GM21447 (cell line): Measurements from ENCODE around the gene ZBTB20.

Source experiments
- ATAC-seq: cut with Tn5 transposase; IDR thresholded peaks from one replicate; pipeline ENCODE4 v1.9.1; 2021; ENCODE audit not compliant: unreplicated experiment

ZBTB20 gene

DNA sequence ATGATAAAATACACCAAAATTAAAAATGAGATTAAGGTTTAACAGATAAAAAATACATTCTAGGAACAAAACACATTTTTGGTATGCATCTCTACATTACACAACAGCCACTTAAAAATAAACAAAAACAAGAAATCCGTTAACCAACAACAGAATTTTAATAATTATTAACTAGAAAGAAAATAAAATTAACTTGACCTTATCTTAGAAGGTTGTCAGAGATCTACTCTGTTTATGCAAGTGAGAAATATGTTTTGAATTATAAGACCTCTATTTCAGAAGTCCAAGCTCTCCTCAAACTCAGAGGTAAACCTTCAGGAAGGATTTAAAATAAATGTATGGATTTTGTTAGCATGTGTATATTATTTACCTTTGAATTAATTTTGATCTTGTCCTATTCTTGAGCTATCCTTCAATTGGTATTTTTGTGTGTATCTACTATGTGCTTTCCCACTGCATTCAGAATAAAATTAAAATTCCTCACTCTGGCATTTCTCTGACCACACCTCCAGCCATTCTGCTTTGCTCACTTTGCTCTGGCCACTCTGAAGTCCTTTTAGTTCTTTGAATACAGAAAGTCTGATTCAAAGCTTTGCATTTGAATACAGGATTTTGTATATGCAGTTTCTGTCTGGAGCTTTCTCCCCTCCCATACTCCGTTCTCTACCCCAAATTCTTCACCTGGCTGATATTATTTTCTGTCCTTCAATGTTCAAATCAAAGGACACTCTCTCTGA lies 352.0 kb downstream of the ZBTB20 start:
- no peak for ATAC-seq

DNA sequence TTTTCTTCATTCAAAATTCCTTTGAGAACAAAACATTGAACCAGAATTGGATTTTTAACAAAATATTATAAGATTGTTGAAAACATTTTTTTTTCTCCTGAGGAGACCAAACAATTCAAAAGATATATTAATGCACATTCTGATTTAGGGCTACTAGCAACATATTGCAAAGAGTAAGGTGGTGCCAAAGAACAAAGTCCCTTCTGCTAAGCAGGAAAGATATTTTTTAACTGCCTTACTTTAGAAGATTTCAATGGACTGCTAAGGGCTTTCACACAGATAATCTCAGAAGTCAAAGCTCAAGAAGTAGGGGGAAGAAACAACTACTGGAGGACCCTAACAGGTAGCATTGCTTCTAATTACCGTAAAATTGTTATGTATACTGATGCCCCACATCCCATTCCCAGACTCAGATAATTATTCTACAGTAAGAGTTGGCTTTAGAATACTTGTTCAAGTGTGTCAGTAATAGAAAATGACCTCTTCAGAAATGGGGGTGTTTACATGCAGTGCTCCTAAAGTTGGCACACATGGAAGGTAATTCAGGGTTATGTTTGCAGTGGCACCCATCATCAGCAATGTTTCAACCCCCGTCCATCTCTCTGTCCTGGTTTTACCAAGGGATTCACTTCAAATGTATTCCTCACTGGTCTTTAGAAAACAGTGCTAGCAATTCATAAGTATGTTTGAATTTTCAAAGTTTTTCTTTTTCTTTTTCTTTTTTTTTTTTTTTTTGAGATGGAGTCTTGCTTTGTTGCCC lies 354.7 kb downstream of the ZBTB20 start:
- ATAC-seq = no peak

DNA sequence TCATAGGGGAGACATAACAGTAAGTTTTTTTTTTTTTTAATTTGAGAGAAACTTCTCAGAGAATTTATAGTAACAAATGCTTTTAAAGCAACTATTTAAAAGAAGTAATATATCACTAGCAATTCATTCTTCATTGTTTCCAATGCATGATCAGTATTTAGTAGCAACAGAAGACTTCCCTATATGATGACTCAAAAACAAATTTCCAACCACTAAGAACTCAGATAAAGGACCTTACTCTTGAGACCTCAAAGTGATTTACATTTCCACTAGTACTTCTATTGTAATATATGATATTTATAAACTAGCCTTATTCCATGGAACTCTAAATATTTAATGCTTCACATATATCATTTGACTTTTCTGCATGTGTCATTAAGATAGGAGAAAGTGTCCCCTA lies 356.3 kb downstream of the ZBTB20 start:
- no peak for ATAC-seq

DNA sequence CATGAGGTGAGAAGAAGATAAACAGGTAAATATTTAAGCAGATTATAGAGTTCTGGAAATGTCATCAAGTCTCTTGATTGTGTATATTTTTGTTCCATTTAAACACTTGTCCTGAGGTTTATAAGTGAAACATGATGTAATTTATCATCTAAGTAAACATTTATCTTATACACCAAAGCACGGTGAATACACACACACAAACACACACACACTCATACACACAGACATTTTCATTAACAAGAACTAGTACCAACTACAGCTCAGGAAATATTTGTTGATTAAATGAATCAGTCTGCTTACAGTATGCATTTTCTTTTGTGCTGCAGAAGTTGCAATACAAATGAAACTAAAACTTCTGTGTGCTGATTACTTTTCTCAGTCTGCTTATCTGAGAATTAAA lies 357.3 kb downstream of the ZBTB20 start:
- no peak for ATAC-seq

DNA sequence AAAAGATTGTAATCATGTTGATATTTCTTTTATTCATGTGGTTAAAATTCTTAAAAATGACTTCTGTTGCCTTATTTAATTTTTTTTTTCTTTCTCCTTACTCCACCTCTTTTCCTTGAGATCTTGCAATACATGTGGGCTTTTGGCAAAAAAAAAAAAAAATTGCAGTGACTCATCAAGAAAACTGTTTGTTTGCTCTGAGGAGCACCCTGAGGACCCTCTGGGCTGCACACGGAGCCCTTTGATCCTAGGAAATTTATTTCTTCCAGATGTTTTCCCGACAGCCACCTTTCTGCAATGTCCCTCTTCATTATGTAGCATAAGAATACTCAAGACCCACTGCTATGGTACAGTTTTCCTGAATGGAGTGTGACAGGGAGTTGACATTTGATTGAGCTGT lies 371.7 kb downstream of the ZBTB20 start:
- ATAC-seq = no peak

DNA sequence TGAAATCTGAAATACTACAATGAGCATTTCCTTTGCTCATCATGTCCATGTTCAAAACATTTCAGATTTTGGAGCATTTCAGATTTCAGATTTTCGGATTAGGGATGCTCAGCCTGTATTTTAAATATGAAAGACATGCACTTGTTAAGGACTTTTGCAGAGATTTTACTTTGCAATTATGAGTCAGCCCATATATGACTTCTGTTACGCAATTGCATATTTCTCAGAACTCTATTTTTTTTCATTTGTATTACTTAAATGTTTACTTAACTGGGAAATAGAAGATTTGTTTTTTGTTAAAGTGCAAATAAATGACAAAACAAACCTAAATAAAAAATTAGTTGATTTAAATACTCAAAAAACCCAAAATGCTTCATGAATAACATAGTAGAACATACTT lies 376.2 kb downstream of the ZBTB20 start:
- no peak for ATAC-seq

DNA sequence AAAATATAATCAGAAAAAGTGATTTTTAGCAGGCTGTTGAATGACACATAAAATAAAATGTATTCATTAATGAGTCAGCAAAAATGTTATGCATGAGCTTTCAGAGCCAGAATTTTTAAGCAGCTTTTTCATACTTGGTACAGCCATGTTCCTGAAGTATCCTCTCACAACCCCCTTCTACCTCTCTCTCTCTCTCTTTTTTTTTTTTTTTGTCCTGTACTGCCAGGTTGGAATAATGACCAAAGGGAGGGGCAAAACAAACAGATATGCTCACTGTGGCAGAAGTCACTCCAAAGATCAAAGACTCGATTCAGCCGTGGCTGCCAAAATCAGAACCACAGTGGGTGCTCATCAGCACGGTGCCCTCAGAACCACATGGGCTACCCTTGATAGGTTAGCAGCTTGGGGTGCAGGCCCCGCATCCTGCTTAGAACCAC lies 383.0 kb downstream of the ZBTB20 start:
- ATAC-seq = no peak

DNA sequence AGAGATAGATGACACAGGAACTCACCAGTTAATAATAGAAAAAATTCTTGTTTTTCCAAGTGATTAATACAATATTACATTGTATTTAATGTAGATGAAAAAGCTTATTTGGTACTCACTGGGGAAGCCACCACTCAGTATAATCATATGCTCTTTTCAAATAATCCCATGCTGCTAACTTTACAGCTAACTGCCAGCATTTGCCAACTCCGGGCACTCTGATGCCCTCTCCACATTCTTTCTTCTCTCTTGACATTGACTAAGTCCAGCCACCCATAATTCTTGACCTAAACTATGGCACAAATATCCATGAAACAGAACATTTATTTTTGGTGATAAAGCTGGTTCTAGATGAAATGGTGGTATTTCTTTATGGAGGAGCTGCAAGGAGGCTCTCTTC lies 384.9 kb downstream of the ZBTB20 start:
- no peak for ATAC-seq

DNA sequence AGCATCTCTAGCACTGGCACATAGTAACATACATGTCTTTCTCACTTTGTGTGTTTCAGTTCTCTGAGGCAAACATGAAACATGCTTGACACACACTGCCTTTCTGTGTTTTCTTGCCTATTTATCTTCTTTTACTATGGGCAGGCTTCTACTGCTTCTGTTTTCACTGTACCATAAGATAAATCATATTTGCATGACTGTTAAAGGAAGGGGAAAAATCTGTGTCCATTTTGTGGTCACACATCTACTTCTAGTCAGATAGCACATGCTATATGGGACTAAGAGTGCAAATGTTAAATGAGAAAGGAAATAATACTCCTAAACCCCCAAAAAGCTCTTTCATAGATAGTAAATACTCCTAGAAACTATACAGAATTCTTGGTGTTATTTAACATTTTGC lies 386.4 kb downstream of the ZBTB20 start:
- peak; percentile 61 for ATAC-seq

DNA sequence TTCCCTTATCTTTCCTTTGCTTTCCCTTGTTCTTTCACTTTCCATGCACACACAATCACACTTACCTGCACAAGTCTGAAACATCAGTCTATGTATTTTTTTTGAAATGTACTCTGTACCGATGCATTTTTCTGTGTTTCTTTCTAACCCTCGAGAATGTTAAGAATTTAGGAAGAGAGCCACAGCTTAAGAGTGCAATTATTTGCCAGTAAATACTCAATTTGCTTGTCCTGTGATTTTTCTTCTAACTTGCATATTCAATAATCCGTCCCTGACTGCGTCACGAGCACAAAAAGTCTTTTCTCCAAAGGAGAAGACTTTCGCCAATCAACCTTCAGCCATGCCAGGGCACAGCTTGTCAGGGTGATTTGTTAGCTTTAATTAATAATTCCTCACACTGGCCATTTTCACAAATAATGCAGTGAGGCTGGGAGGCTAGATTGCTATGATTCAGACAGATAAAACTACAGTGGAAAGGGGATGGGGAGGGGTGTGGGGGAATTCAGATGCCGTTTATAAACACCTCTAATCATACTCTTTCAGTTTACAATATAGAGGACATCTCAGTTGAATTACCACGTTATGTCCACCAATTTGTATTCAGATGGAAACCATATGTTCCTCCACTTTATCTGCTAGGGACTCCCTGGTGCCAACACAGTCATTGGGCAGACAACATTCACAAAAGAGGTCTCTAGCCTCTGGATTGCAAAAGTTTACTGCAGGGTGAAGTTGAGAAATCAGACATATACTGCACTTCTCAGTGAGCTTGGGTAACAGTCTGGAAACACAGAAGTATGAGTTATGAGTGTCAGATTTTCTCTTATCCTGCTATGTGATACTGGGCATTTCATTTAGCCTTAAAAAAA lies 388.0 kb downstream of the ZBTB20 start:
- ATAC-seq = no peak

DNA sequence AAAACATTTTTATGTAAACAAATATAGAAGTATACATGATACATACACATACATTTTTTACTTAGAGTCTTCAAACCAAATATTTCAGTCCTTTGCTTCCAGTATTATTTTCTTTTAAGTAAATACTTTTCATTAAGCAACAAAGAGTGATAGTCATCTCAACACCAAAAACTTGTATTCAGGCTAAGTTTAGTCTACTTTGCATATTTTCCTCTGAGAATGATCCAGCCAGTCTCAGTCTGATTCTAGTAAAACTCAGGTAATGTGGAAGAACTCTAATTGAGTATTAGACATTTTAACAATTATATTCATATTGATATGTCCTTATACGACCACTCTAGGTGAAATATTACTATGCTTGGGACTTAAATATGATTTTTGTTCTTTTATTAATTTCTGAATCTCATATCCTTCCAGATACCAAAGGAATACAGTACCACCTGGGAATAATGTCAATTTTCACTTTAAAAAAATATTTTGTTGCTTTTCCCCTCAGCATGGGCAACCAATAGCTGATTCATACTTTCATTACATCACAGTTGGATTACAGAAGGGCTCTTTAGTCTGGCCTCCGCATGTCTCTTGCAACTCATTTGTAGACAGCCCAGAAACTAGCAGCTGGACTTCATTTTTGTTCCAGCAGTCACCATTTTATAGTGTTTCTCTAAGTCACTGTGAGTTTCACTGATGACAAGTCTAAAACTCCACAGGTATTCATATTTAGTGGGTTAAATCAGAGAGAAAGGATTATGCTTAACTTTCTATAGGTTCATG lies 390.4 kb downstream of the ZBTB20 start:
- peak; percentile 89 for ATAC-seq

DNA sequence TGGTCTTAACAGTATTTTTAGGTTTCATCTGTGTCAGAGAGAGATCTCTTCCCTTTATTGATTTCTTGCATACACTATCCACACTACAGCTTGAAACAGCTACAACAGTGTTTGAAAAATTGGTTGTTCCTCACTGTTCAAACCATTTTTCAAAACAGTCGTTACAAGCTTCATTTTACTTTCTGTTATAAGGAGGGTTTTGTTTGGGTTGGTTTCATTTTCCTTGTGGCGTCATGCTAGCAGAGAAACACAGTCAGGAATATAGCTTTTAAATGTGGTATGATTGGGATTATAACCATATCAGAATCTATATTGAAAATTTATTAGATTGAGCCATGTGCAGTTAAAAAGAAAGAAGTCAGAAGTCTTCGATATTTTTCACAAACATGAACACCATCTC lies 400.6 kb downstream of the ZBTB20 start:
- ATAC-seq = peak; percentile 77

DNA sequence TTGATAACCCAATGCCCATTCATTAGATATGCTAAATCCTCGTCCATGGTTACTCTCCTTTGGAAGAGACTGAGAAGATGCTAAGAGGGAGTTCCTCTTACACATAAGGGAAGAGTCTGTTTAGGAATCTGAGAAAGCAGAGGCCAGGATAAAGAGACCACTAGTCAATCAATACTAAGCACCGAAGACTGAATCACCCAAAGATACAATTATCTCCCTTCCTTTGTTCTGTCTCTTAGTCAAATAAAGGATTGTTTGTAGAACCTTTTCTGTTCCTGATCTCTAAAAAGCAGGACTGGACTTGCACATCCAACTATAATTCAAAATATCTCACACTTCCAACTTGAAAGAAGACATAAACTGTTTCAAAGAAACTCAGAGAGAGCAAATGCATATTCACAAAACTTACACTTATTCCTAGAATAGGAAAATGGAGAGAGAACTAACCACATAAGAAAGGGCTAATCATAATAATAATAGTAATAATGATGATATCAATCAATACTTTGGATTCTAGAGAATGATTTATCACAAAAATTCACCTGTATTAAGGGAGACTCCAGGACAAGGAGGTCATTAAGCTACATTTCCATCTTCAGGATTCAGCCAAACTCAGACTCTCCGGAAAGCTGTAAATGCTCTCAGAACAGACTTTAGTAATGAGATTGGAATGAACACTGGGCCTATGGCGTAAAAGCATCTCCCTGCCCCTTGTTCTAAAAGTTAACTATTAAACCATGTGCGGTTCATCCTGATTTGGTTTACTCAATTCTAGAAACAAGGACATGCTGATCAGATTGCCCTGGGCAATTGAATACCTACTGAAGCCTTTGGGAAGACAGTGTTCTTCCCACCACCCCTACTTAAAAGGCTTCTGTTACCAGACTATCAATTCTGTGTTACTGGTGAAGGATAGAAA lies 401.5 kb downstream of the ZBTB20 start:
- ATAC-seq = no peak

DNA sequence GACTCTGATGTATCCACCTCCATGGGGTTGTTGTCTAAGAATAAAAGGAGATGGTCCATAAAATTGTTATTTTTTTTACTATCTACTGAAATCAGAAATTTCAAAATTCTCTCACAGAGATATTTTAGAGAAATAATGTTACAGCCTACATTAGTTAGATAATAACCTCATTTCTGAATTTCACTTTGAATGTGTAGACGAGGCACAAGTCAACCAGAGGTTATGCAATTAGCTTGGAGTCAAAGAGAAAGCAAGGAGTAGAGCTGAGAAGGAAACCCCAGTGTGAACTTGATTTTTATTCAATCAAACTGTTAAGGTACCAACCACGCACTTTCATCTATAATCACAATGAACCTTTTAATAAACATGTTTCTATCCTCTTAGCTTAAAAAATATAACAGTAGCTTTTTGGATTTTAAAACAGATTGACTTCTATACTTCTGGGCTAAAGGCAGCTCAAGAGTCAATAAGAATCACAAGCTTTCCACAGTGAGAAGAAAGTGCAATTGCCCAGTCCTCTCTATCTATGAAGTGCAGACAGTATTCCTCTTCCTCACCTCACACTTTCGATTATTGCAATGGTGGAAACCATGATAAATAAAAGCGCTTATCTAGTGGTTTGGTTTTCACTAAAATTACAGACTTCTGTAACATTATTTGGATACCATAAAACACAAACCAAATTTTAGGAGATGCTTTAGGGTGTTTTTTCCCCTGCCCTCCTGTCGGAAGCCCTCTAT lies 403.2 kb downstream of the ZBTB20 start:
- no peak for ATAC-seq

DNA sequence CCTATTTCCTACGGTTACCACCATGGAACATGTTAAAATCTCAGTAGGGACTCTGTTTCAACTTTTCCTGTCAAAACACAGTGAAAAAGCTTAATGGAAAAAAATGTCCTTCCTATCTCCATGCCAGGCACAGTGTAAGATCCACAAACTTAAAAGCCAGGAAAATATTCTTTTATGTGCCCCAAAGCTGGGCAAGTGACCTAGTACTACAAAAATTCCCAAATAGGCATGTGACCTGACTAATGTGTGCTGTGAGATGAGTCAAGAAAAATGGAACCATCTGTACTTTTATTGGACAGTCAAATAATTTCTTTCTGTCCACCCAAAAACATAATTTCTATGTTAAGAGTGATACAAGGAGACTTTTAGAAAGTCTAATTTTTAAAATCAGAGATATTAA lies 406.0 kb downstream of the ZBTB20 start:
- ATAC-seq = no peak

DNA sequence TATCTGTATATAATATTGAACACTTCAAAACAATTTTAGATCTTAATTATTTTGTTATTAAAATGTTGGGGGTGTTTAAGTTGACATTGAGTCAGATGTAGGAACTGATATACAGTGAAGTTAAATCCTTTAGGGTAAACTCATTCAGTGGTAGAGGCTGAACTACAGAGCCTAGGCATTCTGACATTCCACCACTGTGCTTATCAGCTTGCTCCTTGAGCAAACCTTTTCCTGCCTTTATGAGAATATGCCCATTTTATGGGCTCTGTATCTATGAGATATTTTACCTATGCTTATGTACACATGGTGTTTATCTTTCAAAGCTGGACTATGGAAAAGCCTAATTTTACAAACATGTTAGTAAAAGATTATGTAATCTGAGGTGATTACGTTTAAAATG lies 407.5 kb downstream of the ZBTB20 start:
- no peak for ATAC-seq

DNA sequence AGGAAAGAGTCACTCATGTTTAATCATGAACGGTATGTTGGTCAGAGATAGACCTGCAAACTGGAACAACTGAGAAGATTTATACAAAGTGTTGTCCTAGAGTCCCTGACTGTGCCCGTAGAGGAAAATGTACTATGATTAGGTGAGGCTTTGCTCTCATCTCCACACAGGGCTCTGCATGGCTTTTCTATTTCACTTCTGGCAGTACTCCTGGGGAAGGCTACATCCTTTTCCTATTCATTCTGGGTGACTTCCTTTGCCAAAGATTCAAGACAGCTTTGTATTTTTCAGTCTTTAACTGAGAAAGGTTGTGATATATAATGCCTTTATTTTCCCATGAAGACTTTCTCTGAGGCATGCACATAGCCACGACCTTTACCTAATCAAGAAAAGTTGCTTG lies 414.7 kb downstream of the ZBTB20 start:
- ATAC-seq = no peak

DNA sequence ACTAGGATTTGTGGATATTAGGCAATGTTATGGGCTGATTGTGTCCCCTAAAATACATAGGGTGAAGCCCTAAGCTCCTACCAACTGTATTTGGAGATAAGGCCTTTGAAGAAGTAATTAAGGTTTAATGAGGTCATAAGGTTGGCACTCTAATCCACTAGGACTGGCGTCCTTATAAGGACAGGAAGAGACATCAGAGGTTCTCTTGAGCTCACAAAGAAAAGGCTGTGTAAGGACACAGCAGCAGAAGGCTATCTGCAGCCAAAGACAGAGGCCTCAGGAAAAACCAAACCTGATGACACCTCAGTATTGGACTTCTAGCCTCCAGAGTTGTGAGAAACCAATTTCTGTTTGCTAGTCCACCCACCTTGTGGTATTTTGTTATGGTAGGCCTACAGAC lies 416.7 kb downstream of the ZBTB20 start:
- ATAC-seq = no peak

DNA sequence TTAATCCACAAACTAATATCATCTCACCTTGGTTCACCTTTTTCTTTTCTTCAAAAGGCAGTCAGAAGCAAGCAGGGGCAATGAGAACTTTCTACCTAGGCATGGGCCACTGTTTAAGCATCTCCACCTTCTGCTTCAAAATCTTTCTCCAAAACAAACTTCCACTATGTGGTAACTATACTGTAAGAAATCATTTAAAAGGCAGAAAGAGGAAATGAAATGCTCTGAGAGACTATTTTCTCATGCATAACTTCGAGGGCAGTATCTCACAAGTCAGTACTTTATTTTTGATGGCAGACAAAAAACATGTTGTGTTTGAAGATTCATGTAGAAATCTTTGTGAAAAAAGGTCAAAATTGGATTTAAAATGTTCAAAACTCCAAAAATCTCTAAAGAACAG lies 419.7 kb downstream of the ZBTB20 start:
- no peak for ATAC-seq
